Adrenal gland (tissue), 5 donors: ENCODE data around the gene NCAM2.

Experiments
- POLR2A ChIP-seq, 2 donors: fragments of 450-650 bp; IDR thresholded peaks; one replicate each; pipeline ENCODE4 v1.6.1; 2017; ENCODE audit warnings: antibody characterized with exemption in 2 of 2, mild to moderate bottlenecking in 2 of 2, moderate library complexity in 1 of 2
- TF ChIP-seq, protein P1 (sequence below), 6 experiments: fragments of 450-650 bp in 4 of 6; fragments of 200-600 bp in 2 of 6; sonication (generic) in 1 of 6; IDR thresholded peaks; 1 replicate in 5 of 6; 2 replicates in 1 of 6; pipeline versions ENCODE4 v1.5.1 to v1.8.0; 2016 to 2021; ENCODE audit warnings: antibody characterized with exemption in 6 of 6, mild to moderate bottlenecking in 2 of 6, moderate library complexity in 1 of 6
- donor health status: DM: no; HTN: no; CAD: no.

DNA sequence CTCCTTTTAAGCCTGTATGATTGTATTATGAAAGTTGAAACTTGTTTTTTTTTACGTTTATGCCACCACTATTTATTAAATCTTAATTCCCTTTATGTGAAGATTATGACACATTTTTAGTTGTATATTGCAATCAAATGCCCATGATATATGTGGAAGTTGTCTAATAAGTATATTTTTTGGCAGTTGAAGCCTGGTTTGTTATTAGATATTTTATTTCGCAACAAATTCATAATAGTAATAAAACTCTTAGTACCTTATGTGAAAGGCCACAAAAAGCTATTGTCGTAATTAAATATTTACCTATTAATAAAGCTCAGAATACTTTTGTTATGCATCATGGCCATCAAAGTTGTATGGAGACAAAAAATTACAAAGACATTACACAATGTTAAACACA lies 386.8 kb downstream of the NCAM2 start:
- TF ChIP-seq, protein P1, sequence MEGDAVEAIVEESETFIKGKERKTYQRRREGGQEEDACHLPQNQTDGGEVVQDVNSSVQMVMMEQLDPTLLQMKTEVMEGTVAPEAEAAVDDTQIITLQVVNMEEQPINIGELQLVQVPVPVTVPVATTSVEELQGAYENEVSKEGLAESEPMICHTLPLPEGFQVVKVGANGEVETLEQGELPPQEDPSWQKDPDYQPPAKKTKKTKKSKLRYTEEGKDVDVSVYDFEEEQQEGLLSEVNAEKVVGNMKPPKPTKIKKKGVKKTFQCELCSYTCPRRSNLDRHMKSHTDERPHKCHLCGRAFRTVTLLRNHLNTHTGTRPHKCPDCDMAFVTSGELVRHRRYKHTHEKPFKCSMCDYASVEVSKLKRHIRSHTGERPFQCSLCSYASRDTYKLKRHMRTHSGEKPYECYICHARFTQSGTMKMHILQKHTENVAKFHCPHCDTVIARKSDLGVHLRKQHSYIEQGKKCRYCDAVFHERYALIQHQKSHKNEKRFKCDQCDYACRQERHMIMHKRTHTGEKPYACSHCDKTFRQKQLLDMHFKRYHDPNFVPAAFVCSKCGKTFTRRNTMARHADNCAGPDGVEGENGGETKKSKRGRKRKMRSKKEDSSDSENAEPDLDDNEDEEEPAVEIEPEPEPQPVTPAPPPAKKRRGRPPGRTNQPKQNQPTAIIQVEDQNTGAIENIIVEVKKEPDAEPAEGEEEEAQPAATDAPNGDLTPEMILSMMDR (IDR thresholded peaks at IDR 0.05), result no peak
- TF ChIP-seq POLR2A (IDR thresholded peaks at IDR 0.05), result no peak
